HG03196 (cell line): Measurements from ENCODE around the gene WWC2.
"Not testable (repeated sequence)": the region's sequence is repeated elsewhere in the genome, so short reads cannot be mapped to it uniquely, and the experiment has no call there.

Experiments used
- ATAC-seq: cut with Tn5 transposase; IDR thresholded peaks from one replicate; pipeline ENCODE4 v1.9.1; 2021; ENCODE audit not compliant: unreplicated experiment

WWC2 gene

GRCh38 chr4:183326387-183326786 lies 227.3 kb downstream of the WWC2 start:
- not testable (repeated sequence) for ATAC-seq

GRCh38 chr4:183326853-183327252 lies 227.8 kb downstream of the WWC2 start:
- ATAC-seq, result no peak

- no peak for ATAC-seq
Measured at GRCh38 chr4:183327827-183328226, 228.8 kb downstream of the WWC2 start.

GRCh38 chr4:183328832-183329231 lies 229.8 kb downstream of the WWC2 start:
- ATAC-seq, result no peak

GRCh38 chr4:183329244-183329643 lies 230.2 kb downstream of the WWC2 start:
- ATAC-seq, result no peak

- ATAC-seq, result no peak
Measured at GRCh38 chr4:183329954-183330742, 231.1 kb downstream of the WWC2 start.

- no peak for ATAC-seq
Measured at GRCh38 chr4:183330841-183331240, 231.8 kb downstream of the WWC2 start.

GRCh38 chr4:183332447-183332846 lies 233.4 kb downstream of the WWC2 start:
- no peak for ATAC-seq

- no peak for ATAC-seq
Measured at GRCh38 chr4:183333202-183333601, 234.1 kb downstream of the WWC2 start.

- ATAC-seq, result no peak
Measured at GRCh38 chr4:183333983-183334382, 234.9 kb downstream of the WWC2 start.

- no peak for ATAC-seq
Measured at GRCh38 chr4:183335369-183335940, 236.4 kb downstream of the WWC2 start.

- ATAC-seq, result no peak
Measured at GRCh38 chr4:183337349-183337748, 238.3 kb downstream of the WWC2 start.

GRCh38 chr4:183337833-183338232 lies 238.8 kb downstream of the WWC2 start:
- no peak for ATAC-seq

- ATAC-seq, result no peak
Measured at GRCh38 chr4:183342541-183343533, 243.8 kb downstream of the WWC2 start.

- ATAC-seq, result no peak
Measured at GRCh38 chr4:183343730-183344129, 244.7 kb downstream of the WWC2 start.

GRCh38 chr4:183344523-183345255 lies 245.6 kb downstream of the WWC2 start:
- ATAC-seq, result no peak

GRCh38 chr4:183345261-183345660 lies 246.2 kb downstream of the WWC2 start:
- no peak for ATAC-seq

GRCh38 chr4:183347146-183347545 lies 248.1 kb downstream of the WWC2 start:
- ATAC-seq, result no peak

- no peak for ATAC-seq
Measured at GRCh38 chr4:183347566-183347965, 248.5 kb downstream of the WWC2 start.

- no peak for ATAC-seq
Measured at GRCh38 chr4:183348136-183348535, 249.1 kb downstream of the WWC2 start.
